Lower leg skin (tissue), 4 donors: ENCODE measurements around the gene CHST8. TPM values are rescaled to one million over a fixed set of nuclear protein-coding genes. Genes with fewer than 3 reads are reported as not detected.

Experiments
- DNase-seq, 2 donors: peaks; one replicate each; pipeline ENCODE4 v3.0.0-alpha.2; 2019; ENCODE audit warnings: low spot score in 2 of 2
- H3K4me3 ChIP-seq: fragments of 200-600 bp; sonication (generic); 2 replicates; pipeline ENCODE4 v1.5.1; 2017; ENCODE audit warnings: mild to moderate bottlenecking, low read depth; ENCODE audit not compliant: poor library complexity, severe bottlenecking
- CTCF ChIP-seq, 3 donors: fragments of 450-650 bp; IDR thresholded peaks; one replicate each; pipeline ENCODE4 v1.5.1; 2016; ENCODE audit warnings: antibody characterized with exemption in 3 of 3, mild to moderate bottlenecking in 3 of 3, moderate library complexity in 2 of 3
- POLR2A ChIP-seq, 2 donors: fragments of 450-650 bp; IDR thresholded peaks; one replicate each; pipeline ENCODE4 v1.6.1; 2016 to 2017; ENCODE audit warnings: antibody characterized with exemption in 2 of 2, mild to moderate bottlenecking in 1 of 2, moderate library complexity in 1 of 2
- WGBS, 2 donors: methylation state at CpG; one replicate each; pipeline ENCODE4 v1.1.5; 2018; 5-methylcytosine and 5-hydroxymethylcytosine counted together
- intact Hi-C: fragments of 100-400 bp; cut with DNase I; formaldehyde crosslinking; loops from one replicate; pipeline ENCODE4 v1.15.0; 2023; ENCODE audit warnings: low total_unique reads
- total RNA-seq, 4 donors: library from RNA; depleted of rRNA; stranded (reverse); fragments of >200 nt; gene quantifications; one replicate each; pipeline ENCODE4 v1.1.0, GENCODE V29; 2016

The CHST8 gene
- total RNA-seq, 4 donors from 2014 or later, result 0.19 to 1.6 (median 0.37) TPM; not detected in 1

- intact Hi-C loops, result loop anchor here (5.0 to 10.0 kb wide), 3 partner anchors 226 to 939 kb away; no protein-coding TSS in a partner anchor
- no peak overlapping the region for H3K4me3 ChIP-seq
- DNase-seq, result no peak
- TF ChIP-seq CTCF (IDR thresholded peaks at IDR 0.05) (no peak), POLR2A (IDR thresholded peaks at IDR 0.05) (no peak)
- 79 to 80% methylated on average over 9 of the region's 9 CpGs for WGBS, 2 donors
Measured at GRCh38 chr19:33775731-33776487, 154.2 kb downstream of the CHST8 start.

- TF ChIP-seq CTCF (IDR thresholded peaks at IDR 0.05), result no peak
- TF ChIP-seq POLR2A (IDR thresholded peaks at IDR 0.05), result no peak
- DNase-seq, result no peak
- no peak overlapping the region for H3K4me3 ChIP-seq
- intact Hi-C loops, result loop anchor here (5.0 to 10.0 kb wide), 3 partner anchors 225 to 937 kb away; no protein-coding TSS in a partner anchor
- 80 to 87% methylated on average over 9 of the region's 9 CpGs for WGBS, 2 donors
Measured at GRCh38 chr19:33777351-33777750, 155.6 kb downstream of the CHST8 start.

- no peak overlapping the region for H3K4me3 ChIP-seq
- TF ChIP-seq CTCF (IDR thresholded peaks at IDR 0.05), result no peak
- TF ChIP-seq POLR2A (IDR thresholded peaks at IDR 0.05), result no peak
- 57 to 58% methylated on average over 17 of the region's 17 CpGs for WGBS, 2 donors
- intact Hi-C loops, result loop anchor here (5.0 to 10.0 kb wide), 3 partner anchors 225 to 937 kb away; no protein-coding TSS in a partner anchor
- DNase-seq, result no peak
Measured at GRCh38 chr19:33777753-33778088, 156.0 kb downstream of the CHST8 start.

GRCh38 chr19:33778089-33778791 is 156.5 kb downstream of the CHST8 start:
- H3K4me3 ChIP-seq, result no peak overlapping the region
- TF ChIP-seq CTCF (IDR thresholded peaks at IDR 0.05), result peak in 2 of 3 donors; percentile 93 to 99
- no peak for TF ChIP-seq POLR2A (IDR thresholded peaks at IDR 0.05)
- WGBS, 2 donors, result 15 to 16% methylated on average over 33 to 39 of the region's 49 CpGs
- peak; percentile 55 to 96 for DNase-seq
- intact Hi-C loops, result loop anchor here (5.0 to 10.0 kb wide), 3 partner anchors 224 to 937 kb away; no protein-coding TSS in a partner anchor

- intact Hi-C loops, result loop anchor here (5.0 to 10.0 kb wide), 3 partner anchors 222 to 935 kb away; no protein-coding TSS in a partner anchor
- no peak for DNase-seq
- TF ChIP-seq CTCF (IDR thresholded peaks at IDR 0.05) (no peak), POLR2A (IDR thresholded peaks at IDR 0.05) (no peak)
- H3K4me3 ChIP-seq, result no peak overlapping the region
- WGBS, 2 donors, result 85 to 87% methylated on average over 7 of the region's 7 CpGs
Measured at GRCh38 chr19:33779849-33780248, 158.1 kb downstream of the CHST8 start.
